Osteocyte (in vitro differentiated cells): ENCODE data around the gene SV2A. TPM values are rescaled to one million over a fixed set of nuclear protein-coding genes. Genes with fewer than 3 reads are reported as not detected.

Experiments
- DNase-seq: peaks from one replicate; pipeline ENCODE4 v3.0.0; 2021; ENCODE audit warnings: mixed read lengths; ENCODE audit not compliant: unreplicated experiment; ENCODE audit errors: extremely low spot score
- H3K27ac Mint-ChIP-seq: one replicate; pipeline ENCODE4 v1.8.0; 2021; ENCODE audit warnings: mild to moderate bottlenecking, mixed read lengths; ENCODE audit not compliant: unreplicated experiment
- H3K27me3 Mint-ChIP-seq: one replicate; pipeline ENCODE4 v1.8.0; 2021; ENCODE audit warnings: mixed read lengths; ENCODE audit not compliant: unreplicated experiment
- H3K36me3 Mint-ChIP-seq: one replicate; pipeline ENCODE4 v1.8.0; 2021; ENCODE audit warnings: mixed read lengths; ENCODE audit not compliant: unreplicated experiment
- H3K4me1 Mint-ChIP-seq: one replicate; pipeline ENCODE4 v1.8.0; 2021; ENCODE audit warnings: mixed read lengths; ENCODE audit not compliant: unreplicated experiment
- H3K4me3 Mint-ChIP-seq: one replicate; pipeline ENCODE4 v1.8.0; 2021; ENCODE audit warnings: mild to moderate bottlenecking, moderate library complexity, mixed read lengths; ENCODE audit not compliant: unreplicated experiment
- H3K9me3 Mint-ChIP-seq: one replicate; pipeline ENCODE4 v1.8.0; 2021; ENCODE audit warnings: mixed read lengths; ENCODE audit not compliant: unreplicated experiment
- total RNA-seq: library from RNA; stranded (reverse); gene quantifications from 2 replicates; pipeline ENCODE4 v1.2.1, GENCODE V29; 2021
- TF ChIP-seq, protein P1 (sequence below): fragments of 200-600 bp; sonication (generic); IDR thresholded peaks from 2 replicates; pipeline ENCODE4 v1.5.0; 2021; ENCODE audit warnings: antibody characterized with exemption, mild to moderate bottlenecking, moderate library complexity

The SV2A gene
- total RNA-seq, 1 donor from 2014 or later = 16.7 TPM

DNA sequence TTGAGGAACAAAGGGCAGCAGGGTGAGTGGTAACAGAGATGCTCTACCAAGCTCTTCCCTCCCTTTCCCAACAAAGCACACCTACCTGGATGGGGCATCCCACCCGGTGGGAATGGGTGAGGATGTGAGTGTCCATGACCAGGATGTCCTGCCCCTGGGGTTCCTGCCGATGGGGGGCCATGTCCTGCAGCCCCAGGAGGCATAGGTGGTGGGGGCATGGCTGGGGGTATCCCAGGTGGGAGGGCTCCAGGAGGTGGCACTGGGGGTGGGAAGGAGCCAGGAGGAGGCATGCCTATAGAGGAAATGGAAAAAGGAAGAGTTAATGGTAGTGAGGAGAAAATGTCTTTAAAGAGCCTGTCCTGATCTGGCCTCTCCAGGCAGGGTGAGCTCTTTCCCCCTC lies 8.1 kb upstream of the SV2A start:
- Mint-ChIP-seq H3K9me3 (no peaks in the 10 kb centered on the region), H3K4me1 (peaks cover 30% of the 10 kb centered on the region), H3K27me3 (no peaks in the 10 kb centered on the region), H3K27ac (no peak overlapping the region), H3K36me3 (peaks cover 41% of the 10 kb centered on the region), H3K4me3 (peak overlapping the region; percentile 95)
- DNase-seq = no peak
- TF ChIP-seq, protein P1, sequence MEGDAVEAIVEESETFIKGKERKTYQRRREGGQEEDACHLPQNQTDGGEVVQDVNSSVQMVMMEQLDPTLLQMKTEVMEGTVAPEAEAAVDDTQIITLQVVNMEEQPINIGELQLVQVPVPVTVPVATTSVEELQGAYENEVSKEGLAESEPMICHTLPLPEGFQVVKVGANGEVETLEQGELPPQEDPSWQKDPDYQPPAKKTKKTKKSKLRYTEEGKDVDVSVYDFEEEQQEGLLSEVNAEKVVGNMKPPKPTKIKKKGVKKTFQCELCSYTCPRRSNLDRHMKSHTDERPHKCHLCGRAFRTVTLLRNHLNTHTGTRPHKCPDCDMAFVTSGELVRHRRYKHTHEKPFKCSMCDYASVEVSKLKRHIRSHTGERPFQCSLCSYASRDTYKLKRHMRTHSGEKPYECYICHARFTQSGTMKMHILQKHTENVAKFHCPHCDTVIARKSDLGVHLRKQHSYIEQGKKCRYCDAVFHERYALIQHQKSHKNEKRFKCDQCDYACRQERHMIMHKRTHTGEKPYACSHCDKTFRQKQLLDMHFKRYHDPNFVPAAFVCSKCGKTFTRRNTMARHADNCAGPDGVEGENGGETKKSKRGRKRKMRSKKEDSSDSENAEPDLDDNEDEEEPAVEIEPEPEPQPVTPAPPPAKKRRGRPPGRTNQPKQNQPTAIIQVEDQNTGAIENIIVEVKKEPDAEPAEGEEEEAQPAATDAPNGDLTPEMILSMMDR = no peak

DNA sequence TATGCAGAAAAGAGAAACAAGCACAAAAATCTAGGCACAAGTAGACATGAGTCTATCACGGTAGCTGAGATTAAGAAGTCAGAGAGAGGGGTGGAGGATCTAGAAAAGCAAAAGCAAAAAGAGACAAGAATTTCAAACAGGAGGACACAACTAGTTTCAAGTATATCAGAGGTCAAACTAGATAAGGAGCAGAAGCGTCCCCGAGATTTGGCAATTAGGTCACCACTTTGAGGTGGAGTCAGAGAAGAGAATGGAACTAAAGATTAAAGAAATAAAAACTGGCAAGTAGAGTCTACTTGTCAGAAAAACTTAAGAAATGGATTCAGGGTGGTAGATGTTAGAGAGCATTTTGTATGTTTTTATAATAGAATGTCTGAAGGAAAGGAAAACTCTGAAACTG lies 7.7 kb upstream of the SV2A start:
- Mint-ChIP-seq H3K36me3 (peaks cover 38% of the 10 kb centered on the region), H3K4me3 (peak overlapping the region; percentile 55), H3K27ac (no peak overlapping the region), H3K27me3 (no peaks in the 10 kb centered on the region), H3K4me1 (peaks cover 30% of the 10 kb centered on the region), H3K9me3 (no peaks in the 10 kb centered on the region)
- DNase-seq = no peak
- TF ChIP-seq, protein P1 = no peak

DNA sequence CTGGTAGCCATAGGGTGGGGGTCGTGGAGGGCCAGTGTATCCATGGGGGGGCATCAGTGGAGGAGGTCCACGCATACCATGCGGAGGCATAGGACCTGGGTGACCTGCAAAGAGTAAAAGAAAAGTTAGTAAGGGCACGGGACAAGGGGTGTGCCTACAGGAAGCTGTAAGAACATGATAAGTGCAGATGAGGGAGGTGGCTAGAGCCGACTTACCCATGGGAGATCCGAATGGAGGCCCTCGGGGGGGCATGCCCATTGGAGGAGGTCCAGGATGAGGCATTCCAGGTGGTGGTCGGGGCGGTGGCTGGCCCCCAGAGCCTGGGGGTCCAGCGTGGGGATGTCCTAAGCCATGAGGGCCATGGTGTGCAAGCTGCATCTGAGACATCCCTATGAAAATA lies 6.0 kb upstream of the SV2A start:
- Mint-ChIP-seq H3K27me3 (no peaks in the 10 kb centered on the region), H3K4me3 (no peak overlapping the region), H3K36me3 (peaks cover 38% of the 10 kb centered on the region), H3K9me3 (no peaks in the 10 kb centered on the region), H3K27ac (no peak overlapping the region), H3K4me1 (peaks cover 28% of the 10 kb centered on the region)
- TF ChIP-seq, protein P1 = no peak
- DNase-seq = no peak

DNA sequence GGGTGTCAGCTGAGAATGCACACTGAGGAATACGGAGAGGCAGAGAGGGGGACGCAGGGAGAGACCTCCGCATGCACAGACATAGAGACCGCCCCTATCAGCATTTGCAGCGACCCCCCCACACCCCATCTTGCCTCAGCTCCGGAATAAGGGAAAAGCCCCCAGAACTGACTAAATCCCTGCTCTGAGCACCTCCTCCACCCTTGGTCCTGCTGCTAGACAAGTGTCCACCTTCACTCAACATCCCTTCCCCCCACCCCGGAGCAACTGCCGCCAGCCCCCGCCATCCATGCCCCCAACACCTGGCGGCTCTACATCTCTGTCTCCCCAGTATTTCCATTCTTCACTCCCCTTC lies 769 bp downstream of the SV2A start:
- TF ChIP-seq, protein P1 = no peak
- H3K4me1 Mint-ChIP-seq = peaks cover 18% of the 10 kb centered on the region
- H3K27ac Mint-ChIP-seq = no peak overlapping the region
- H3K4me3 Mint-ChIP-seq = peak overlapping the region; percentile 85
- H3K27me3 Mint-ChIP-seq = no peaks in the 10 kb centered on the region
- no peak for DNase-seq
- H3K36me3 Mint-ChIP-seq = peaks cover 8% of the 10 kb centered on the region
- no peaks in the 10 kb centered on the region for H3K9me3 Mint-ChIP-seq

DNA sequence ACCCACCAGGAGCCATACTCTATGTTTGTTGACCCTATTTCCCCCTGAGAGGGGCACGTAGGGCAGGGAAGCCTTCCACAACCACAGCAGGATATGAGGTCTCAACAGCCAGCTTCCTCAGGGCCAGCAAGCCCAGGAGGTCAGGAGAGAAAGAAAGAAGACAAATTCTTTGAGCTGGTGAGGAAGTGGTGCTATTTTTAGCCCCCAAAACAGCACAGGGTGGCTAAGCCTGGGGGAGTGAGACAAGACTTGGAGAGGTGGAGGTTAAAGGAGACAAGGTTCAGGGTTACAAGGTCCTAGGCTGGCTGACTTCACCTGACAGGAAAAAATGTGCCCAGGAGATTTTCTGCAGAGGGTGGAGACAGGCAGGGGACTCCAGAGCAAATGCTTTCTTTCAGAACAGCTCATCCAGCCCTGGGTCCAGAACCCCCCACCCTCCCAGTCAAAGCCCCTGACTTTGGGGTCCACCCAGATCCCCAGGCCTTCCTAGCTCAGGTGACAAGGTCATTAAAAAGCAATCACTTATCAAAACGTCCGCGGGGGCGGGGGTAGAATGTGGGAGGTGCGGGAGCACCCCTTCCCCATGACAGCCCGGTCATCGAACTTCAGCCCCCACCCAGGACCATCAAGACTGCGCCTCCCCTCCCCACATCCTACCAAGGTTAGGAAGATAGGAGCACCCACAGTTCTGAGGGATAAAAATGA lies 1.3 kb downstream of the SV2A start:
- Mint-ChIP-seq H3K4me1 (peaks cover 18% of the 10 kb centered on the region), H3K27ac (peak overlapping the region; percentile 60), H3K27me3 (no peaks in the 10 kb centered on the region)

More for the DNA sequence above, 1.3 kb downstream of the SV2A start:
- no peaks in the 10 kb centered on the region for H3K9me3 Mint-ChIP-seq
- DNase-seq = no peak
- H3K36me3 Mint-ChIP-seq = peaks cover 5% of the 10 kb centered on the region
- TF ChIP-seq, protein P1 = no peak
- peak overlapping the region; percentile 85 for H3K4me3 Mint-ChIP-seq
